Measurements from ENCODE around the gene MPV17L2. TPM values are rescaled to one million over a fixed set of nuclear protein-coding genes. Genes with fewer than 3 reads are reported as not detected.

The MPV17L2 gene
- total and polyA plus RNA-seq, 2 donors (not counting 1 experiment from before 2014, with no cell fraction given): 8.6 to 23.0 TPM

GRCh38 chr19:18144906-18145305 is 48.1 kb upstream of the MPV17L2 start:
- POLR2A ChIA-PET: interaction anchor here (0.6 kb wide), 1 partner anchor 20 kb away, joined by 3 read pairs; no protein-coding TSS in a partner anchor

More at GRCh38 chr19:18144906-18145305, 48.1 kb upstream of the MPV17L2 start:
- intact Hi-C loops (cut with micrococcal nuclease): no loop called here
- Histone ChIP-seq H3K27ac (ENCODE audit: low read length in 2 of 2) (no peak overlapping the region), H3K27me3 (replicated peaks in 1 of 4; ENCODE audit: control extremely low read depth in 1 of 4, control insufficient read depth in 3 of 4, insufficient read depth in 4 of 4, low read length in 3 of 4) (no peaks in the 10 kb centered on the region), H3K79me2 (ENCODE audit: control insufficient read depth, insufficient read depth, low read length) (no peaks in the 10 kb centered on the region), H3K9me3 (ENCODE audit: control extremely low read depth in 1 of 3, control insufficient read depth in 2 of 3, insufficient read depth in 1 of 3, low read length in 2 of 3) (no peaks in the 10 kb centered on the region), H3K4me3 (ENCODE audit: control extremely low read depth in 1 of 5, extremely low read depth in 1 of 5, insufficient read depth in 1 of 5, low read depth in 2 of 5, low read length in 4 of 5) (no peak overlapping the region), H3K9ac (ENCODE audit: low read length) (no peak overlapping the region), H2AFZ (ENCODE audit: insufficient read depth, low read depth, low read length, poor library complexity, severe bottlenecking) (no peak overlapping the region), H4K20me1 (ENCODE audit: control insufficient read depth, insufficient read depth, low read length, poor library complexity, severe bottlenecking) (peaks cover 24% of the 10 kb centered on the region), H3K4me2 (replicated peaks; ENCODE audit: low read depth, low read length, poor library complexity, severe bottlenecking) (no peak overlapping the region), H3K36me3 (replicated peaks in 1 of 2; ENCODE audit: control extremely low read depth in 1 of 2, control insufficient read depth in 1 of 2, extremely low read depth in 1 of 2, insufficient read depth in 2 of 2, low read length in 1 of 2) (peaks cover 7 to 78% of the 10 kb centered on the region in 2 experiments), H3K4me1 (ENCODE audit: control insufficient read depth in 2 of 2, insufficient read depth in 2 of 2, low read length in 2 of 2) (no peaks in the 10 kb centered on the region)
- no peaks in the 10 kb centered on the region for H3K9me3 Mint-ChIP-seq (ENCODE audit: insufficient read depth)
- H3K27ac Mint-ChIP-seq: no peak overlapping the region
- H3K4me3 Mint-ChIP-seq: no peak overlapping the region
- no peaks in the 10 kb centered on the region for H3K4me1 Mint-ChIP-seq
- CTCF ChIA-PET: interaction anchor here (2.1 kb wide), 1 partner anchor 16 kb away, joined by 6 read pairs; no protein-coding TSS in a partner anchor
- no peak for TF ChIP-seq EZH2 (IDR thresholded peaks at IDR 0.05; ENCODE audit: borderline replicate concordance, insufficient read depth, low read depth, low read length, poor library complexity, severe bottlenecking)
- TF ChIP-seq CTCF (IDR thresholded peaks at IDR 0.05): no peak
- DNase-seq (no peak), ATAC-seq (ENCODE audit: low read depth) (no peak)
- WGBS (ENCODE audit: insufficient coverage): 99% methylated on average over 27 of the region's 28 CpGs
- no peaks in the 10 kb centered on the region for H3K27me3 Mint-ChIP-seq
